ENCODE results near the gene MYOG. TPM values are rescaled to one million over a fixed set of nuclear protein-coding genes. Genes with fewer than 3 reads are reported as not detected.

MYOG gene
- total RNA-seq, 1 donor from 2014 or later: not detected

DNA sequence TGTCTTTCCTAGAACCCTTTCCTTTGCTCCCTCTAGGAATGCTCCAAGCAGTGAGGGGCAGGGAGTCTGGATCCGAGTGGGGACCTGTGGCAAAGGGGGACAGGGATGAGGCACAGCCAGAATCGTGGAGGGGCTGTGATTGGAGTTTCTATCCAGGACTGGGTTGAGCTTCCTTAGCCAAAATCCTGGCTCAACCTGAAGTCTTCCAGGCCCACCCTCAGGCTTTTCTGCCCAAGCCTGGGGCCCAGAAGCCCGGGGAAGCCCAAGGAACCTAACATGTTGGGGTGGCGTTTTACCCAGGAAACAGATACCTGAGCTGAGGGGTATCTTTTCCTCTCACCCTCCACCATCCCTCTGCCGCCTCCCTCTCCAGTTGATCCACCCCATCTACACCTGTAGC, 5.4 kb downstream of the MYOG start:
- intact Hi-C loops (cut with DNase I): no loop called here
- DNase-seq (ENCODE audit: extremely low spot score in 2 of 2): no peak
- no peaks in the 10 kb centered on the region for H3K27me3 ChIP-seq
- no peak overlapping the region for H3K4me3 ChIP-seq
- TF ChIP-seq, protein P1, sequence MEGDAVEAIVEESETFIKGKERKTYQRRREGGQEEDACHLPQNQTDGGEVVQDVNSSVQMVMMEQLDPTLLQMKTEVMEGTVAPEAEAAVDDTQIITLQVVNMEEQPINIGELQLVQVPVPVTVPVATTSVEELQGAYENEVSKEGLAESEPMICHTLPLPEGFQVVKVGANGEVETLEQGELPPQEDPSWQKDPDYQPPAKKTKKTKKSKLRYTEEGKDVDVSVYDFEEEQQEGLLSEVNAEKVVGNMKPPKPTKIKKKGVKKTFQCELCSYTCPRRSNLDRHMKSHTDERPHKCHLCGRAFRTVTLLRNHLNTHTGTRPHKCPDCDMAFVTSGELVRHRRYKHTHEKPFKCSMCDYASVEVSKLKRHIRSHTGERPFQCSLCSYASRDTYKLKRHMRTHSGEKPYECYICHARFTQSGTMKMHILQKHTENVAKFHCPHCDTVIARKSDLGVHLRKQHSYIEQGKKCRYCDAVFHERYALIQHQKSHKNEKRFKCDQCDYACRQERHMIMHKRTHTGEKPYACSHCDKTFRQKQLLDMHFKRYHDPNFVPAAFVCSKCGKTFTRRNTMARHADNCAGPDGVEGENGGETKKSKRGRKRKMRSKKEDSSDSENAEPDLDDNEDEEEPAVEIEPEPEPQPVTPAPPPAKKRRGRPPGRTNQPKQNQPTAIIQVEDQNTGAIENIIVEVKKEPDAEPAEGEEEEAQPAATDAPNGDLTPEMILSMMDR (IDR thresholded peaks at IDR 0.05): no peak
- no peak for TF ChIP-seq POLR2AphosphoS5 (IDR thresholded peaks at IDR 0.05; ENCODE audit: insufficient read depth in 1 of 2, low read depth in 1 of 2)
- no peak for TF ChIP-seq POLR2A (IDR thresholded peaks at IDR 0.05)
- H3K9me3 ChIP-seq: no peaks in the 10 kb centered on the region
- no peak overlapping the region for H3K27ac ChIP-seq
- peaks cover 7% of the 10 kb centered on the region for H3K4me1 ChIP-seq
- no peaks in the 10 kb centered on the region for H3K36me3 ChIP-seq

DNA sequence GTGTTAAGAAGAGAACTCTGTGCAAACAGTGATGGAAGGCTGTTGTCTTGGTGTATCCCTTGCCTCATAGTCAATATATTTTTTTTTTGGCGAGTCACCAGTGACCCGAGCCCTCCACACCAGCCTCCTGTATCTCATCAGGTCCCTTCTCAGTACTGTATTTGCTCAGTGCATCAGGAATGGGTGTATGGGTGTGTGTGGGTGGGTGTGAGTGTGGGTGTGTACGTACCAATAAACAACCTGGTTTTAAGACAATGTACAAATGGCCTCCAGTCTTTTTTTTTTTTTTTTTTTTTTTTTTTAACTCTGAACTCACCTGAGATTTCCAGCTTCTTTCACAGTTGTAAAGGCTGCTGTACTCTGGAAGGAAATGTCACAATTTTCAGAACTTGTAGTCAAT, 7.3 kb downstream of the MYOG start:
- intact Hi-C loops (cut with DNase I): no loop called here

DNA sequence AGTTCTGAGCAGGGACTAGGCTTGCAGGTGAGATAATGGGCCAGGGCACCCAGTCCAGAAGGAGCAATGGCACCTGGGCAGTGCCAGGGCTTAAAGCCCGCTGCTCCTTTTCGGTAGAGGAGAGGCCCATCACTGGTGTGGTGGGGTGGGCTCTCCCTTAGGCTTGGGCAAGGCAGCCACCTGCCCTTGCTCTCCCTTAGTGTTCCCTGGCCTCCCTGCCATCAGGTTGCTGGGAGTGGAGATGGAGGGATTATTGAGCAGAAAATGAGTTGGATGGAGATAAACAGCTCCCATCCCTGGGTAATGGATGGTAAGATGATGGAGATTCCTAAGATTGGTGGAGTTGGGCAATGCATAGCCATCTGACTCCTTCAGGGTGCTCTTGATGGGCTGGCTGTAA, 7.9 kb downstream of the MYOG start:
- intact Hi-C loops (cut with DNase I): no loop called here
- no peaks in the 10 kb centered on the region for H3K27me3 ChIP-seq
- peaks cover 7% of the 10 kb centered on the region for H3K4me1 ChIP-seq
- H3K27ac ChIP-seq: no peak overlapping the region
- H3K9me3 ChIP-seq: no peaks in the 10 kb centered on the region
- no peak for DNase-seq (ENCODE audit: extremely low spot score in 2 of 2)
- TF ChIP-seq POLR2A (IDR thresholded peaks at IDR 0.05) (no peak), POLR2AphosphoS5 (IDR thresholded peaks at IDR 0.05; ENCODE audit: insufficient read depth in 1 of 2, low read depth in 1 of 2) (no peak)
- TF ChIP-seq, protein P1 (IDR thresholded peaks at IDR 0.05): no peak
- no peaks in the 10 kb centered on the region for H3K36me3 ChIP-seq
- H3K4me3 ChIP-seq: no peak overlapping the region

More for the DNA sequence above, 7.3 kb downstream of the MYOG start:
- H3K36me3 ChIP-seq: no peaks in the 10 kb centered on the region
- no peaks in the 10 kb centered on the region for H3K27me3 ChIP-seq
- H3K4me3 ChIP-seq: no peak overlapping the region
- DNase-seq (ENCODE audit: extremely low spot score in 2 of 2): no peak
- peaks cover 7% of the 10 kb centered on the region for H3K4me1 ChIP-seq
- no peak overlapping the region for H3K27ac ChIP-seq
- no peaks in the 10 kb centered on the region for H3K9me3 ChIP-seq
- TF ChIP-seq POLR2A (IDR thresholded peaks at IDR 0.05) (no peak), POLR2AphosphoS5 (IDR thresholded peaks at IDR 0.05; ENCODE audit: insufficient read depth in 1 of 2, low read depth in 1 of 2) (no peak)
- TF ChIP-seq, protein P1 (IDR thresholded peaks at IDR 0.05): no peak

DNA sequence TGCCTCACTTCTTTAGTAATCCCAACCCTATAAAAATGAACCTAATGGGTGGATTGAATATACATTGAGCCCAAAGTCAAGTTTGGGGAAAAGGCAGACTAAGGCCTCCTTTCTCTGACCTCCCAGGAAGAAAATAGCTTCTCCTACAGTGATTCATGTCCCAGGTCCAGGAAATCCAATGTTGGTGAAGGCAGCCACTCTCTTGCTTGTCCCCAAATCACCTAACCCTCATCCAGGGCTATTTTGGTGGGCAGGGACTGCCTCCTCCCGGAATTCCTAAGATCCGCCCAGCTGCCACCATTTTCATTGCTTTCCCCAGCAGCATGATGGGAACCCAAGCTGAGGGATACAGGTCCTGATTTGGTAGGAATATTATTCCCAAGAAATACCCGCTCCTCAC, 8.4 kb downstream of the MYOG start:
- intact Hi-C loops (cut with DNase I): no loop called here
- Histone ChIP-seq H3K27me3 (no peaks in the 10 kb centered on the region), H3K4me1 (peaks cover 7% of the 10 kb centered on the region), H3K9me3 (no peaks in the 10 kb centered on the region), H3K36me3 (no peaks in the 10 kb centered on the region), H3K27ac (no peak overlapping the region), H3K4me3 (no peak overlapping the region)
- DNase-seq (ENCODE audit: extremely low spot score in 2 of 2): no peak
- TF ChIP-seq POLR2AphosphoS5 (IDR thresholded peaks at IDR 0.05; ENCODE audit: insufficient read depth in 1 of 2, low read depth in 1 of 2) (no peak), POLR2A (IDR thresholded peaks at IDR 0.05) (no peak)
- TF ChIP-seq, protein P1 (IDR thresholded peaks at IDR 0.05): no peak

DNA sequence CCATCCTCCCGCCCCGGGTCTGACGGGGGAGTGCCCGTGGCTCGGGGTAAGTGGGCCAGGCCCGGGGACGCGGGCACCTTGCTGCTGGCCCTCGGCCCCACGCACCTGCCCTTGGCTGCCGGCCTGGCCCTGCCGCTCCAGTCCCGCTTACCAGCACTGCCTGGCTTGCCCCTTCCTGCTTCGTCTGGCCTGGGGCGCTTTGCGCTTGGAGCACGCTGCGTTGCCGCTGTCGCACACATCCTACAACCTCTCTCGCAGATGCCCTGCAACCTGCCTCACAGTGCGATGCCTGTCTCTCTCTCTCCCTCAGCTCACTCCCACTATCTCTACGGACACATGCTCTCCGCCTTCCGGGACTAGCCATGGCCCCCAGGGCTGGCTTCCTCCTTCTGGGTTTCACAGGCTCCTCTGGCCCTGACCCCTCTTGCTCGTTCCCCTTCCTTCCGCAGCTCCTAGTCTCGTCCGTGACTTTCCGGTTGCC, 9.7 kb downstream of the MYOG start:
- Histone ChIP-seq H3K9me3 (no peaks in the 10 kb centered on the region), H3K36me3 (no peaks in the 10 kb centered on the region), H3K27me3 (no peaks in the 10 kb centered on the region), H3K27ac (no peak overlapping the region), H3K4me3 (peak overlapping the region; percentile 2 to 17), H3K4me1 (peaks cover 7% of the 10 kb centered on the region)
- intact Hi-C loops (cut with DNase I): no loop called here
- no peak for TF ChIP-seq POLR2A (IDR thresholded peaks at IDR 0.05)
- TF ChIP-seq, protein P1 (IDR thresholded peaks at IDR 0.05): no peak
- no peak for TF ChIP-seq POLR2AphosphoS5 (IDR thresholded peaks at IDR 0.05; ENCODE audit: insufficient read depth in 1 of 2, low read depth in 1 of 2)
- DNase-seq (ENCODE audit: extremely low spot score in 2 of 2): no peak
